PFSK-1 (cell line): ENCODE results near the gene DEFB129.

Experiments
- FOXP2 ChIP-seq: optimal IDR thresholded peaks from 2 replicates; pipeline ENCODE3; 2011; ENCODE audit warnings: borderline replicate concordance, control low read depth, inconsistent platforms; ENCODE audit not compliant: insufficient read depth; ENCODE audit errors: extremely low read length, extremely low read depth
- POLR2AphosphoS5 ChIP-seq: IDR thresholded peaks from 2 replicates; pipeline ENCODE4 v1.6.1; 2012; ENCODE audit warnings: low read depth, mild to moderate bottlenecking, control low read depth, low read length, moderate library complexity
- SIN3A ChIP-seq: IDR thresholded peaks from 2 replicates; pipeline ENCODE4 v1.6.1; 2012; ENCODE audit warnings: mild to moderate bottlenecking, low read length, moderate library complexity, borderline replicate concordance; ENCODE audit not compliant: insufficient read depth

- TF ChIP-seq SIN3A, result no peak
- TF ChIP-seq FOXP2, result no peak
- TF ChIP-seq POLR2AphosphoS5, result no peak
These were observed 28.8 kb upstream of the DEFB129 start for GRCh38 chr20:198225-198624.
